ENCODE data around the gene JDP2.

DNA sequence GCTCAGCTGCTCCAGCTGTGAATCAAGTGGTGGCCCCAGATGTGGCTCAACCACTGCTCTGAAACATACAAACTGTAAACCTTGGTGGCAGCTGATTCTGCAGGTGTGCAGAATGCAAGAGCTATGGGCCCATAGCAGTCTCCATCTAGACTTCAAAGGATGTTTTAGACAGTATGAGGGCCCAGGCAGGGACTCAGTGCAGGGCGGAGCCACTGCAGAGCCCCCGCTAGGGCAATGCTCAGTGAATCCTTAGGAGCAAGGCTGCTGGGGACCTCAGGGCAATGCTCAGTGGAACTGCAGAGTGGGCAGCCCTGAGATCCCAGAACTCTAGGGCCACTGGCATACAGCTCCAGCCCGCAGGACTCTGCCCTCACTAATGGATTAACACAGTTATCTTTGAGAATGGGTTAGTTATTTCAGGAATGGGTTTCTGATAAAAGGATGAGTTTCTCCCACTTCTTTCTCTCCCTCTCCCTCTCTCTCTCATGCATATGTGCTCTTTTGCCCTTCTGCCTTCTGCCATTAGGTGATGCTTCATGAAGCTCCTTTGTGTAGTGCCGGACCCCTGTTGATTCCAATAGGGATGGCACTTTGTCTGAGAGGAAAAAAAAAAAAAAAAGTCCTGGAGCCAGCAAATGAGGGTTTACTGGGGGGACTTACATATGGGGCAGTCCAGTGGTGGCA, 48.4 kb upstream of the JDP2 start:
- TF ChIP-seq, protein P1, sequence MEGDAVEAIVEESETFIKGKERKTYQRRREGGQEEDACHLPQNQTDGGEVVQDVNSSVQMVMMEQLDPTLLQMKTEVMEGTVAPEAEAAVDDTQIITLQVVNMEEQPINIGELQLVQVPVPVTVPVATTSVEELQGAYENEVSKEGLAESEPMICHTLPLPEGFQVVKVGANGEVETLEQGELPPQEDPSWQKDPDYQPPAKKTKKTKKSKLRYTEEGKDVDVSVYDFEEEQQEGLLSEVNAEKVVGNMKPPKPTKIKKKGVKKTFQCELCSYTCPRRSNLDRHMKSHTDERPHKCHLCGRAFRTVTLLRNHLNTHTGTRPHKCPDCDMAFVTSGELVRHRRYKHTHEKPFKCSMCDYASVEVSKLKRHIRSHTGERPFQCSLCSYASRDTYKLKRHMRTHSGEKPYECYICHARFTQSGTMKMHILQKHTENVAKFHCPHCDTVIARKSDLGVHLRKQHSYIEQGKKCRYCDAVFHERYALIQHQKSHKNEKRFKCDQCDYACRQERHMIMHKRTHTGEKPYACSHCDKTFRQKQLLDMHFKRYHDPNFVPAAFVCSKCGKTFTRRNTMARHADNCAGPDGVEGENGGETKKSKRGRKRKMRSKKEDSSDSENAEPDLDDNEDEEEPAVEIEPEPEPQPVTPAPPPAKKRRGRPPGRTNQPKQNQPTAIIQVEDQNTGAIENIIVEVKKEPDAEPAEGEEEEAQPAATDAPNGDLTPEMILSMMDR (tag by site-specific recombination; IDR thresholded peaks at IDR 0.05) = no peak
- no peak for TF ChIP-seq ZNF548 (tag by site-specific recombination; IDR thresholded peaks at IDR 0.05)
- no peak for TF ChIP-seq ZNF175 (tag by site-specific recombination; IDR thresholded peaks at IDR 0.05)

Data from HEK293 (cell line).